Natural killer cell (primary cell): Measurements from ENCODE around the gene CAPN5. TPM values are rescaled to one million over a fixed set of nuclear protein-coding genes. Genes with fewer than 3 reads are reported as not detected.

Experiments
- ATAC-seq, 3 donors: fragments of 150-1000 bp in 2 of 3; fragments of 200-7000 bp in 1 of 3; cut with Tn5 transposase; 1 replicate in 1 of 3; 2 replicates in 2 of 3; pipeline ENCODE4 v1.10.0; 2021; ENCODE audit warnings: mild to moderate bottlenecking in 2 of 3, moderate library complexity in 2 of 3
- DNase-seq, 2 donors: peaks; one replicate each; pipeline versions ENCODE4 v3.0.0 to v3.0.0-alpha.2; 2013 to 2021; ENCODE audit warnings: mixed read lengths in 1 of 2
- H3K27ac ChIP-seq: one replicate; pipeline ENCODE4 v1.5.1; 2013; ENCODE audit warnings: mild to moderate bottlenecking, low read length
- H3K27me3 ChIP-seq: one replicate; pipeline ENCODE4 v1.6.1; 2013; ENCODE audit warnings: low read length; ENCODE audit not compliant: control insufficient read depth, insufficient read depth
- H3K36me3 ChIP-seq: one replicate; pipeline ENCODE4 v1.6.1; 2013; ENCODE audit warnings: low read length; ENCODE audit not compliant: control insufficient read depth, insufficient read depth
- H3K4me1 ChIP-seq: one replicate; pipeline ENCODE4 v1.6.1; 2013; ENCODE audit warnings: low read length; ENCODE audit not compliant: control insufficient read depth, insufficient read depth
- H3K4me3 ChIP-seq: one replicate; pipeline ENCODE4 v1.5.1; 2013; ENCODE audit warnings: low read length
- H3K9me3 ChIP-seq: one replicate; pipeline ENCODE4 v1.6.1; 2013; ENCODE audit warnings: low read length; ENCODE audit not compliant: control insufficient read depth, insufficient read depth
- H3K27ac Mint-ChIP-seq, 2 donors: one replicate each; pipeline ENCODE4 v1.8.0; 2022; ENCODE audit warnings: mild to moderate bottlenecking in 2 of 2, mixed read lengths in 2 of 2, moderate library complexity in 1 of 2
- H3K27me3 Mint-ChIP-seq, 2 donors: one replicate each; pipeline ENCODE4 v1.8.0; 2022; ENCODE audit warnings: low read depth in 2 of 2, mixed read lengths in 2 of 2
- H3K36me3 Mint-ChIP-seq: one replicate; pipeline ENCODE4 v1.8.0; 2022; ENCODE audit warnings: mixed read lengths
- H3K4me1 Mint-ChIP-seq, 2 donors: one replicate each; pipeline ENCODE4 v1.8.0; 2022; ENCODE audit warnings: mixed read lengths in 2 of 2
- H3K4me3 Mint-ChIP-seq: one replicate; pipeline ENCODE4 v1.8.0; 2022; ENCODE audit warnings: mild to moderate bottlenecking, moderate library complexity, mixed read lengths
- H3K9me3 Mint-ChIP-seq, 2 donors: one replicate each; pipeline ENCODE4 v1.8.0; 2022; ENCODE audit warnings: mixed read lengths in 2 of 2
- CTCF ChIP-seq: fragments of 200-600 bp; IDR thresholded peaks from one replicate; pipeline ENCODE4 v1.8.0; 2022; ENCODE audit warnings: antibody characterized with exemption
- WGBS: methylation state at CpG from one replicate; pipeline ENCODE4 v1.1.7; 2013; ENCODE audit warnings: missing lambda C conversion rate; ENCODE audit not compliant: insufficient coverage; 5-methylcytosine and 5-hydroxymethylcytosine counted together
- intact Hi-C: fragments of 100-400 bp; cut with micrococcal nuclease; formaldehyde crosslinking; loops from one replicate; pipeline ENCODE4 v1.14.2; 2022
- total RNA-seq, 4 donors: library from RNA; stranded (reverse); fragments of 120-200 nt in 1 of 4; gene quantifications; one replicate each; pipeline versions ENCODE4 v1.2.3 to v1.2.4, GENCODE V29; 2013 to 2022

The CAPN5 gene
- total RNA-seq, 3 donors from 2014 or later (not counting 1 experiment from before 2014, with no cell fraction given) = 32.3 to 34.5 (median 34.3) TPM

- ATAC-seq = no peak
Measured at GRCh38 chr11:77024745-77025144, 42.0 kb upstream of the CAPN5 start.

GRCh38 chr11:77026221-77026620 lies 40.5 kb upstream of the CAPN5 start:
- TF ChIP-seq CTCF = no peak
- intact Hi-C loops = no loop called here
- no peak overlapping the region for H3K4me3 ChIP-seq
- whole genome bisulfite sequencing = no CpG with 5 or more reads among the region's 3 CpGs
- Mint-ChIP-seq H3K4me1 (no peaks in the 10 kb centered on the region), H3K27me3 (peaks cover 15 to 16% of the 10 kb centered on the region in 2 donors), H3K36me3 (no peaks in the 10 kb centered on the region), H3K27ac (no peak overlapping the region), H3K4me3 (no peak overlapping the region), H3K9me3 (no peaks in the 10 kb centered on the region)
- DNase-seq = no peak
- no peak for ATAC-seq
- H3K9me3 ChIP-seq = no peaks in the 10 kb centered on the region
- H3K27ac ChIP-seq = no peak overlapping the region
- no peaks in the 10 kb centered on the region for H3K36me3 ChIP-seq
- H3K4me1 ChIP-seq = no peaks in the 10 kb centered on the region
- no peaks in the 10 kb centered on the region for H3K27me3 ChIP-seq

More at GRCh38 chr11:77024745-77025144, 42.0 kb upstream of the CAPN5 start:
- no peaks in the 10 kb centered on the region for H3K9me3 Mint-ChIP-seq
- no peak for TF ChIP-seq CTCF
- intact Hi-C loops = no loop called here
- no peaks in the 10 kb centered on the region for H3K4me1 Mint-ChIP-seq
- no peak for DNase-seq
- Histone ChIP-seq H3K27ac (no peak overlapping the region), H3K4me1 (no peaks in the 10 kb centered on the region), H3K4me3 (no peak overlapping the region), H3K27me3 (no peaks in the 10 kb centered on the region), H3K9me3 (no peaks in the 10 kb centered on the region), H3K36me3 (no peaks in the 10 kb centered on the region)
- H3K4me3 Mint-ChIP-seq = no peak overlapping the region
- peaks cover 1 to 4% of the 10 kb centered on the region in 2 donors for H3K27me3 Mint-ChIP-seq
- peaks cover 7% of the 10 kb centered on the region for H3K36me3 Mint-ChIP-seq
- H3K27ac Mint-ChIP-seq = no peak overlapping the region

- H3K27me3 ChIP-seq = no peaks in the 10 kb centered on the region
- Mint-ChIP-seq H3K4me1 (no peaks in the 10 kb centered on the region), H3K27ac (no peak overlapping the region), H3K4me3 (no peak overlapping the region), H3K27me3 (peaks cover 19 to 21% of the 10 kb centered on the region in 2 donors), H3K36me3 (no peaks in the 10 kb centered on the region), H3K9me3 (no peaks in the 10 kb centered on the region)
- H3K27ac ChIP-seq = no peak overlapping the region
- H3K4me3 ChIP-seq = no peak overlapping the region
- no peaks in the 10 kb centered on the region for H3K9me3 ChIP-seq
- H3K4me1 ChIP-seq = no peaks in the 10 kb centered on the region
- H3K36me3 ChIP-seq = no peaks in the 10 kb centered on the region
- 100% methylated on average over 2 of the region's 2 CpGs for WGBS
- DNase-seq (no peak), ATAC-seq (no peak)
- TF ChIP-seq CTCF = no peak
- intact Hi-C loops = no loop called here
Measured at GRCh38 chr11:77026743-77027142, 40.0 kb upstream of the CAPN5 start.

- intact Hi-C loops = no loop called here
- no peak overlapping the region for H3K27ac ChIP-seq
- no peaks in the 10 kb centered on the region for H3K4me1 ChIP-seq
- DNase-seq (no peak), ATAC-seq (no peak)
- TF ChIP-seq CTCF = no peak
- peaks cover 19 to 21% of the 10 kb centered on the region in 2 donors for H3K27me3 Mint-ChIP-seq
- no peaks in the 10 kb centered on the region for H3K9me3 ChIP-seq
- no peak overlapping the region for H3K4me3 Mint-ChIP-seq
- no peaks in the 10 kb centered on the region for H3K4me1 Mint-ChIP-seq
- H3K27me3 ChIP-seq = no peaks in the 10 kb centered on the region
- no peaks in the 10 kb centered on the region for H3K36me3 Mint-ChIP-seq
- WGBS = 100% methylated on average over 1 of the region's 1 CpG
- H3K36me3 ChIP-seq = no peaks in the 10 kb centered on the region
- H3K9me3 Mint-ChIP-seq = no peaks in the 10 kb centered on the region
- H3K27ac Mint-ChIP-seq = no peak overlapping the region
- no peak overlapping the region for H3K4me3 ChIP-seq
Measured at GRCh38 chr11:77027275-77027674, 39.5 kb upstream of the CAPN5 start.
